OCI-LY1 (cell line): ENCODE data around the gene RND1.

Source experiments
- H2AFZ ChIP-seq: fragments of 200-600 bp; sonication (generic), shearing (Covaris generic); 2 replicates; pipeline ENCODE4 v1.6.0; 2014; ENCODE audit warnings: antibody characterized with exemption, mild to moderate bottlenecking, low read length
- H3F3A ChIP-seq: fragments of 200-600 bp; sonication (generic), shearing (Covaris generic); 2 replicates; pipeline ENCODE4 v1.6.0; 2014; ENCODE audit warnings: mild to moderate bottlenecking, antibody characterized with exemption, low read length, moderate library complexity; ENCODE audit not compliant: insufficient read depth
- H3K27ac ChIP-seq: fragments of 200-600 bp; sonication (generic); 2 replicates; pipeline ENCODE4 v1.5.1; 2014; ENCODE audit warnings: low read length, mixed run types, mild to moderate bottlenecking, low read depth; ENCODE audit not compliant: poor library complexity, severe bottlenecking
- H3K27me3 ChIP-seq: fragments of 200-600 bp; sonication (generic); 2 replicates; pipeline ENCODE4 v1.6.0; 2014; ENCODE audit warnings: antibody characterized with exemption, mild to moderate bottlenecking, low read length, moderate library complexity; ENCODE audit not compliant: insufficient read depth
- H3K36me3 ChIP-seq: fragments of 200-600 bp; sonication (generic); 2 replicates; pipeline ENCODE4 v1.6.1; 2014; ENCODE audit warnings: mild to moderate bottlenecking, antibody characterized with exemption, low read length, moderate library complexity, mixed read lengths; ENCODE audit not compliant: insufficient read depth
- H3K4me1 ChIP-seq: fragments of 200-600 bp; sonication (generic); 2 replicates; pipeline ENCODE4 v1.5.1; 2014; ENCODE audit warnings: mild to moderate bottlenecking, low read length, moderate library complexity; ENCODE audit not compliant: insufficient read depth, severe bottlenecking
- H3K4me2 ChIP-seq: fragments of 200-600 bp; sonication (generic), shearing (Covaris generic); 2 replicates; pipeline ENCODE4 v1.6.1; 2014; ENCODE audit warnings: low read length
- H3K4me3 ChIP-seq: fragments of 200-600 bp; sonication (generic); 2 replicates; pipeline ENCODE4 v1.5.1; 2014; ENCODE audit warnings: low read length, low read depth, mild to moderate bottlenecking, mixed read lengths; ENCODE audit not compliant: poor library complexity, severe bottlenecking
- H3K79me2 ChIP-seq: fragments of 200-600 bp; shearing (Covaris generic); 2 replicates; pipeline ENCODE4 v1.6.1; 2016; ENCODE audit warnings: mixed run types, low read length, mixed read lengths; ENCODE audit not compliant: insufficient read depth
- H3K9ac ChIP-seq: fragments of 200-600 bp; sonication (generic), shearing (Covaris generic); 2 replicates; pipeline ENCODE4 v1.6.1; 2014; ENCODE audit warnings: mild to moderate bottlenecking, low read length, mixed read lengths
- H3K9me2 ChIP-seq: fragments of 200-600 bp; sonication (generic), shearing (Covaris generic); 2 replicates; pipeline ENCODE4 v1.6.1; 2014; ENCODE audit warnings: low read depth, mild to moderate bottlenecking, low read length, mixed read lengths
- H3K9me3 ChIP-seq: fragments of 200-600 bp; shearing (Covaris generic); 2 replicates; pipeline ENCODE4 v1.6.1; 2014; ENCODE audit warnings: low read length, mixed read lengths
- H4K20me1 ChIP-seq: fragments of 200-600 bp; sonication (generic), shearing (Covaris generic); 2 replicates; pipeline ENCODE4 v1.6.0; 2016; ENCODE audit warnings: mild to moderate bottlenecking, low read length; ENCODE audit not compliant: insufficient read depth
- CTCF ChIP-seq: fragments of 200-600 bp; sonication (generic), shearing (Covaris generic); IDR thresholded peaks from 2 replicates; pipeline ENCODE4 v1.5.1; 2017; ENCODE audit warnings: mild to moderate bottlenecking, antibody characterized with exemption, low read length, moderate library complexity, mixed read lengths
- EZH2 ChIP-seq: fragments of 200-600 bp; sonication (generic), shearing (Covaris generic); IDR thresholded peaks from 2 replicates; pipeline ENCODE4 v1.8.0; 2017; ENCODE audit warnings: borderline replicate concordance, mixed run types, mild to moderate bottlenecking, antibody characterized with exemption, low read length, moderate library complexity, mixed read lengths

Gene RND1

GRCh38 chr12:48811437-48812090 is 54.1 kb downstream of the RND1 start:
- TF ChIP-seq EZH2 = no peak
- TF ChIP-seq CTCF = no peak
- H3K9me2 ChIP-seq = no peaks in the 10 kb centered on the region
- no peaks in the 10 kb centered on the region for H3K36me3 ChIP-seq
- peaks cover 16% of the 10 kb centered on the region for H3K4me1 ChIP-seq
- H3K27ac ChIP-seq = no peak overlapping the region
- H3K9ac ChIP-seq = no peak overlapping the region
- H4K20me1 ChIP-seq = no peaks in the 10 kb centered on the region
- H3F3A ChIP-seq = no peaks in the 10 kb centered on the region; the same call in 1 of the 2 replicates
- H3K4me2 ChIP-seq = no peak overlapping the region
- H3K4me3 ChIP-seq = no peak overlapping the region
- no peaks in the 10 kb centered on the region for H3K79me2 ChIP-seq
- no peak overlapping the region for H2AFZ ChIP-seq
- no peaks in the 10 kb centered on the region for H3K9me3 ChIP-seq
- H3K27me3 ChIP-seq = no peaks in the 10 kb centered on the region

GRCh38 chr12:48810903-48811431 is 54.7 kb downstream of the RND1 start:
- Histone ChIP-seq H3K9me3 (no peaks in the 10 kb centered on the region), H2AFZ (no peak overlapping the region), H3K36me3 (no peaks in the 10 kb centered on the region), H3K9ac (no peak overlapping the region), H3K27me3 (no peaks in the 10 kb centered on the region; the same call in 1 of the 2 replicates), H3K9me2 (no peaks in the 10 kb centered on the region), H3K4me3 (no peak overlapping the region), H3K4me1 (peaks cover 16% of the 10 kb centered on the region), H4K20me1 (no peaks in the 10 kb centered on the region), H3F3A (no peaks in the 10 kb centered on the region), H3K4me2 (no peak overlapping the region), H3K27ac (no peak overlapping the region), H3K79me2 (no peaks in the 10 kb centered on the region)
- TF ChIP-seq CTCF (no peak), EZH2 (no peak)

GRCh38 chr12:48807981-48808380 is 57.7 kb downstream of the RND1 start:
- no peak overlapping the region for H2AFZ ChIP-seq
- H3K27me3 ChIP-seq = no peaks in the 10 kb centered on the region; the same call in 1 of the 2 replicates
- H3F3A ChIP-seq = no peaks in the 10 kb centered on the region
- no peak overlapping the region for H3K4me2 ChIP-seq
- no peaks in the 10 kb centered on the region for H3K79me2 ChIP-seq
- H3K9ac ChIP-seq = no peak overlapping the region
- no peaks in the 10 kb centered on the region for H3K9me3 ChIP-seq
- no peaks in the 10 kb centered on the region for H3K4me1 ChIP-seq
- no peaks in the 10 kb centered on the region for H4K20me1 ChIP-seq
- H3K36me3 ChIP-seq = no peaks in the 10 kb centered on the region
- H3K27ac ChIP-seq = no peak overlapping the region
- no peaks in the 10 kb centered on the region for H3K9me2 ChIP-seq
- no peak overlapping the region for H3K4me3 ChIP-seq
- TF ChIP-seq CTCF (no peak), EZH2 (no peak)
